ENCODE data around the gene NLRP13. TPM values are rescaled to one million over a fixed set of nuclear protein-coding genes. Genes with fewer than 3 reads are reported as not detected.

The NLRP13 gene
- polyA plus RNA-seq, 1 donor (not counting 4 experiments of a cell fraction or from before 2014, with no cell fraction given): not detected

GRCh38 chr19:55855160-55855559 is 77.0 kb downstream of the NLRP13 start:
- dilution Hi-C loops (cut with MboI; ENCODE audit: extremely low pct_ligation_motif_present, low sequenced_read_pairs): no loop called here
- H3K9me3 ChIP-seq (ENCODE audit: control insufficient read depth, low read depth, low read length): no peaks in the 10 kb centered on the region
- H3K4me3 ChIP-seq (ENCODE audit: control insufficient read depth in 2 of 3, extremely low read depth in 1 of 3, insufficient read depth in 2 of 3, low read depth in 1 of 3, low read length in 3 of 3): no peak overlapping the region
- H3K27ac ChIP-seq (ENCODE audit: control insufficient read depth, insufficient read depth, low read length): no peak overlapping the region
- no peak for FAIRE-seq
- no peaks in the 10 kb centered on the region for H3K4me1 ChIP-seq (ENCODE audit: control insufficient read depth, extremely low read depth, insufficient read depth, low read length)
- no peak overlapping the region for H2AFZ ChIP-seq (ENCODE audit: control insufficient read depth, low read length)
- TF ChIP-seq CTCF (optimal IDR thresholded peaks at IDR 0.05 in 1 of 3, IDR thresholded peaks at IDR 0.05 in 1 of 3, conservative IDR thresholded peaks at IDR 0.05 in 1 of 3; ENCODE audit: extremely low read depth in 1 of 3, insufficient read depth in 2 of 3, low read length in 3 of 3) (no peak), EZH2 (IDR thresholded peaks at IDR 0.05; ENCODE audit: low read length) (no peak)
- DNase-seq (ENCODE audit: low read depth, low spot score): no peak
- no peak overlapping the region for H3K9ac ChIP-seq (ENCODE audit: control insufficient read depth, extremely low read depth, insufficient read depth, low read length)
- H3K27me3 ChIP-seq (ENCODE audit: control insufficient read depth, extremely low read depth, insufficient read depth, low read length): no peaks in the 10 kb centered on the region
- H3K4me2 ChIP-seq (ENCODE audit: control insufficient read depth, extremely low read depth, insufficient read depth, low read depth, low read length): no peak overlapping the region
- no peaks in the 10 kb centered on the region for H3K79me2 ChIP-seq (ENCODE audit: control insufficient read depth, insufficient read depth, low read length)
- no peaks in the 10 kb centered on the region for H3K36me3 ChIP-seq (ENCODE audit: control insufficient read depth in 2 of 2, extremely low read depth in 1 of 2, insufficient read depth in 2 of 2, low read length in 2 of 2)
- no peaks in the 10 kb centered on the region for H3K9me1 ChIP-seq (ENCODE audit: control insufficient read depth, extremely low read depth, insufficient read depth, low read length)
- no peaks in the 10 kb centered on the region for H4K20me1 ChIP-seq (ENCODE audit: control insufficient read depth, extremely low read depth, insufficient read depth, low read length)

Other genes starting within 250 kb of the NLRP13 start
- gene NLRP9, start 193.9 kb downstream of the NLRP13 start, polyA plus RNA-seq: not detected in 3 replicates
- gene RFPL4A, start 173.2 kb downstream of the NLRP13 start, polyA plus RNA-seq: not detected in 3 replicates
- gene RFPL4AL1, start 163.2 kb downstream of the NLRP13 start, polyA plus RNA-seq: not detected in 3 replicates
- 0.01 TPM in 1 of 3 replicates, not detected in the others for gene NLRP11, start 100.3 kb downstream of the NLRP13 start, polyA plus RNA-seq
- not detected in 3 replicates for gene NLRP4, start 95.8 kb downstream of the NLRP13 start, polyA plus RNA-seq
- gene NLRP8, start 15.5 kb upstream of the NLRP13 start, polyA plus RNA-seq: not detected in 3 replicates
- not detected in 3 replicates for gene NLRP5, start 54.4 kb upstream of the NLRP13 start, polyA plus RNA-seq
- gene ZNF787, start 189.0 kb upstream of the NLRP13 start, polyA plus RNA-seq: 4.0 to 10.7 TPM (median 5.6 TPM) in 3 replicates
- 7.4 to 10.8 TPM (median 9.1 TPM) in 3 replicates for gene ZNF444, start 209.0 kb upstream of the NLRP13 start, polyA plus RNA-seq
- not detected in 3 replicates for gene GALP, start 243.7 kb upstream of the NLRP13 start, polyA plus RNA-seq

Measured in keratinocyte (primary cell).